ENCODE data around the gene ADGRL3.
"Not testable (repeated sequence)": the region's sequence is repeated elsewhere in the genome, so short reads cannot be mapped to it uniquely, and the experiment has no call there.

The ADGRL3 gene

DNA sequence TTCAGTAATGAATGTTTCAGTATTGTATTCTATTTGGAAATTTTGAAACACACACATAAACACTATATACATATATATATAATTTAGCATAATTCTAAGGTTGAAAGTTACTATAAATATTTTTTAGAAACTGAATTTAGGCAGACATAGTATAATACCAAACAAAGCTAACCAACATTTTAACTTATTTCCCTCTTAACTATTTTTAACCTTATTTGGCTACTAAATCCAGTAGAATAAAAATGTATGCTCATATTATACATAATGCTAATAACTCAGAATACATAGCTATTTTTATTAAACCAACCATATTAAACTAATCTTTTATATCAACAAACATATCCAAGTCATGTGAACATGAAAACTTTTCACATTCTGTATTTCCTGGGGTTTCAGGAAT is 563.6 kb downstream of the ADGRL3 start:
- DNase-seq, result no peak

DNA sequence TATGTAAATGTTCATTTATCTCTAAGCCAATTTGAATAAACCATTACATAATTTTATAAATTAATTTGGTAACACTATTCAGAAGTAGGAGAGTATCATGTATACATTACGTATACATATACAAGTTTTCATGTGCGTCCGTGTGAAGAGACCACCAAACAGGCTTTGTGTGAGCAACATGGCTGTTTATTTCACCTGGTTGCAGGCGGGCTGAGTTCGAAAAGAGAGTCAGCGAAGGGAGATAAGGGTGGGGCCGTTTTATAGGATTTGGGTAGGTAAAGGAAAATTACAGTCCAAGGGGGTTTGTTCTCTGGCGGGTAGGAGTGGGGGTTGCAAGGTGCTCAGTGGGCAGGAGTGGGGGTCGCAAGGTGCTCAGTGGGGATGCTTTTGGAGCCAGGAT is 564.0 kb downstream of the ADGRL3 start:
- not testable (repeated sequence) for DNase-seq

DNA sequence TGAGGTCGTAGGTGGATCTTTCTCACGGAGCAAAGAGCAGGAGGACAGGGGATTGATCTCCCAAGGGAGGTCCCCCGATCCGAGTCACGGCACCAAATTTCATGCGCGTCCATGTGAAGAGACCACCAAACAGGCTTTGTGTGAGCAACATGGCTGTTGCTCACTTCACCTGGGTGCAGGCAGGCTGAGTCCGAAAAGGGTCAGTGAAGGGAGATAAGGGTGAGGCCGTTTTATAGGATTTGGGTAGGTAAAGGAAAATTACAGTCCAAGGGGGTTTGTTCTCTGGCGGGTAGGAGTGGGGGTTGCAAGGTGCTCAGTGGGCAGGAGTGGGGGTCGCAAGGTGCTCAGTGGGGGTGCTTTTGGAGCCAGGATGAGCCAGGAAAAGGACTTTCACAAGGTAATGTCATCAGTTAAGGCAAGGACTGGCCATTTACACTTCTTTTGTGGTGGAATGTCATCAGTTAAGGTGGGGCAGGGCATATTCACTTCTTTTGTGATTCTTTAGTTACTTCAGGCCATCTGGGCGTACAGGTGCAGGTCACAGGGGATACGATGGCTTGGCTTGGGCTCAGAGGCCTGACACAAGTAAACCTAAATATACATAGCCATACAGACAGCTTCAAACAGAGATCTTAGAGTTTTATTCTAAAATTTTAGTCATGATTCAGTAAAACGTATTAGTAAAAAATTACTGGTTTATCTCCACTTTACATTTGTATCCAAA is 569.5 kb downstream of the ADGRL3 start:
- not testable (repeated sequence) for DNase-seq

DNA sequence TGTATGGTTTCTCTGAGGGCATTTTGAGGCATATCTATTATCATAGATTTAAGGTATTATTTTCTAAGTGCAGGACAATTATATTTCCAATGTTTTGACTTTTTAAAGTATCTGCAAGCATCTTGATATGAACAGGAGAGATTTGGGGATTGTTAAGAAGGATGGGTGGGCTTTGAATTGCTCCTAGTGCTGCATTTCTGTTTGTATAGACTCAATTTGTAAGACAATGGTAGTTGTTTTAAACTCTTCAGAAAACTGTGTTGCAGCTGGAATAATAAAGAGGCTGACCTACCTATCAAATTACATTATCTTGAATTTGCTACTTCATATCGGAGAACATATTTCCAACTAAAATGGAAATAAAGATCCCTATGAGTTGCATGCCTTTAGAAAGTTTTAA is 570.3 kb downstream of the ADGRL3 start:
- no peak for DNase-seq

DNA sequence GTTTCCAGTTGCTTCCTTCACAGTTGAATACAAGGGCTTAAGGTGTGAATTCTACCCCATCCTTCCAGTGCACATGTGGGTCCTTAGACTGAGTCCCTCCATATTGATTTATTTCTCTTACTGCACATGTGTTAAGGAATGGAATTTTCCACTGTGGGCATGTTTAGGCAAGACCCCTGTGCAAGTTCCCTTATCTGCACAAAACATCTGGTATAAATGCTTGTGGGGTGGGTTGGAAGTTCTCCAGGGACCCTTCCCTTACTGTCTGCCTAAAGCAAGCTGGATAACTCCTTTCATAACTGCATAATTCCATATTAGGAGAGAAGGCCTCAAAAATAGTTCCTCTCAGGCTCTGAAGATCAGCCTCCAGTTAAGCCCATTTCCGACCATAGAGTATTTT is 570.9 kb downstream of the ADGRL3 start:
- no peak for DNase-seq

DNA sequence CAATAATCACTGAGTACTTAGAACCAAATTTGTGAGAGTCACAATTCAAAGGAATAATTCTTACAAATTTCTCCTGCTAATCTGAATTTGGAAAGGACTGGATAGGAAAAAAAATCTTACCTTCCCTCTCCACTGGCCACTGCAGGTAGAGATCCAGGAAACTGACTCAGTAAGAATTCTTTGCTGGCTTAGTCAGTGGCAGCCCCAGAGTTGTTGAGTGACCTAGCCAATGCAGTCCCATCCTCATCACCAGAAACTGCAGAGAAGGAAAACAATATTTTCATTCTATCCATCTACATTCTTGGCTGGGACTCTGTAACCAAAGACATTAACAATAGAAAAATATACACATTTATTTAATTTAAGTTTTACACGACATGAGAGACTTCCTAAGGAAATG is 572.0 kb downstream of the ADGRL3 start:
- no peak for DNase-seq

DNA sequence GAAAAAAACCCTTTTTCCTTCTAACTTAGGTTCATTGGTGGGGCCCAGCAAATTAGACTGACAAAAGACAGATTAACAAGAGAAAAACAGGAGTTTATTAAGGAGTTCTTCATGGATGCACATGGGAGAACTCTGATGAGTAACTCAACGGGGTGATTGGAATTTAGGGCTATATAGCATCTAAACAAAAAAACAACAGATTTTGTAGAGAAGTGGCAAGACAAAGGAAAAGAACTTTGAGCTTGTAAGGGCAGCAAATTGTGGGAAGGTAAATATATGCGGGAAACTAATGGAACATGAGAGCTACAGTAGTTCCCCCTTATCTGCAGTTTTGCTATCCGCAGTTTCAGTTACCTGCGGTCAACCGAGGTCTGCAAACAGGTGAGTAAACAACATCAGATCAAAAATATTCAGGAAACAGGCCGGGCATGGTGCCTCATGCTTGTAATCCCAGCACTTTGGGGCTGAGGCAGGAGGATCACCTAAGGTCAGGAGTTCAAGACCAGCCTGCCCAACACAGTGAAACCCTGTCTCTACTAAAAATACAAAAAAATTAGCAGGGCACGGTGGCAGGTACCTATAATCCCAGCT is 573.6 kb downstream of the ADGRL3 start:
- DNase-seq, result no peak

DNA sequence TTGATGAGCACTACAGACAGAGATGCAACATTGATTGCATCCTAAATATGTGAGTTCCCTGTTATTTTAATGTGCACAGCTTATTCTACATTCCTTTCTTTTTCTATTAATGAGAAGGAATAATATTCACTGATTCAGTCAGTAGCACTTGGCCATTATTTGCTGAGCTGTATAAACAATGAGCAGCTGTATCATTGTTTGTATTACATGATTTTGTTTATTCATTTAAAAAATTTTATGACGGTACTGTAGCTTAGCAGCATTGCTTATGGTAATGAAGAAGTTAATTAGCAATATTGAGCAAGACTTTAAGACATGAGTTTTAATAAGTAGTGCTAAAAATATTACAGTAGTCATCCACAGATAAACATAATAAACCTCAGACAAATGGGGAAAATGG is 582.0 kb downstream of the ADGRL3 start:
- no peak for DNase-seq

DNA sequence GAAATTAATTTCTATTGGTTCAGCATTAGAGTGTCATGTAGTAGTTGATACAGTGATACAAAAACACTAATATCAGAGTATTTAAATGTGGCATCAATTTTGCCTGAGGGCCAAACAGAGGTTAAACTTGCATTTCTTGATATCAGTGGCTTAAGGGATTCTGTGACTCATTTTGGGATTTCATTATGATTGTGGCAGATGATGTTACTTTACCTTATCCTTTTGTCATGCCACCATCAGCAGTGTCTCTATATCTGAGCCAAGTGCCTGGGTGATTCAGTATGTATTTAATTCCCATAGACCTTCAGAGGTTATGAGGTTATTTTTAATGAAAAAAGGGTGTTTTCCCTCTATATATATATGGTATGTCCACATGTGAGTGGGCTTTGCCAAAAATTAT is 582.9 kb downstream of the ADGRL3 start:
- DNase-seq, result no peak

DNA sequence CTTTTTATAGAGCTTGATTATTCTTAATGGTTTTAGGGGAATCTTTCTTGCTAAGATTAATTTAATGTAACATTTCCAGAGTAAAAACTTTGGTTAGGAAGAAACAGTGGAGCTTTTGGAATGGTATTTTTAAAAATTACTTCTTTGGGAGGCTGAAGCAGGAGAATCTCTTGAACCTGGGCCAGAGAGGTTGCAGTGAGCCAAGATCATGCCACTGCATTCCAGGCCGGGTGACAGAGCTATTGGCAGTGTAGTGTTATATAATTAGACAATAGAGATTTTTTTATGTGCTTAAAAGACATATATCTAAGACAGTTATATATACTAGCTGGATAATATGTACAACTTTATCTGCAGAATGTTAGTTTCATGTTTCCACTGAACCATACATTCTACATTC is 585.6 kb downstream of the ADGRL3 start:
- DNase-seq, result no peak

DNA sequence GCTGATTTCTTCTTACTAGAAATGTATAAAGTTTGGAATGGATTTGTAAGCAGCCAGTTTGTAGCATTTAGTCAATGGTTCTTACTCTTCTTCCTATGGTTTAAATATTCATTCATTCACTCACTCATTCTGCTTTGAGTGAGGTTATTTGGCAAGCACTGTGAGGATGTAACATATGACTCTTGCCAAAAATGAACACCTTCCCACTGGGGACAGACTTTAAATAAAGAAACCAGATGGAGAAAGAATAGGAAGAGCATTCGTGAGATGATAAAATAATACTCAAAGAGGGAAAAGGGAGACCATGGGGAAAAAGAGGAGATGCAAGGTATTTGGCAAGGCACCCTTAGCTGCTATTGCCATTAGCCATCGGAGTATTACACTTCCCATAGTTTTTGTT is 586.1 kb downstream of the ADGRL3 start:
- DNase-seq, result no peak

DNA sequence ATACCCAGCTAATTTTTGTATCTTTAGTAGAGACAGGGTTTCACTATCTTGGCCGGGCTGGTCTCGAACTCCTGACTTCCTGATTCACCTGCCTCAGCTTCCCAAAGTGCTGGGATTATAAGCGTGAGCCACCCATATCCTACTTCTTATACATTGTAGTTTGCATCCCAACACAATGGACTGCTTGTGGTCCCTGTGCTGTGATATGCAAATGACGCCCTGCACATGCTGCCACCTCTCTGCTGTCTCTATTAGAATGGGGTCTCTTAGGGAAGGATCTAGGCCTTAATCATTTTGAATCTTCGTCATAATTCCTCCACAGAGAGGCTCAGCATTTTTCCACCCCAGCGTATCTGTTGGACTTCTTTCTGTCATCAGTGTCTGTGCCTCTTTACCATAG is 595.9 kb downstream of the ADGRL3 start:
- DNase-seq, result no peak

DNA sequence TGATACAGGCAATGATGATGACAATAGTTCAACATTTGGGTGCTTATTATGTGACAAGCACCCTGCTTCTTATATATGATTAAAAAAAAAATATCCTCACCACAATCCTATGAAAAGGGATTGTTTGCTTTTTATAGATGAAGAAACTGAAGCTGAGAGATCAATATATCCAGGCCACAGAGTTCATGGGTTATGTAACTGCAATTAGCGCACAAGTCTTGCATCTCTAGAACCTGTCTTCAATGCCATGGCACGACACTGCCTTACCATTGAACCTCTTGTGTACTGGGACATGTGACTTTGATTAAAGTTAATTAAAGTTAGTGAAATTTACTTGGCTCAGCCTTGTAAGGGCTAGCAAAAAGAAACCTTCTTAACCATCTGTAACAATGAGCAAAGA is 599.7 kb downstream of the ADGRL3 start:
- DNase-seq, result no peak

DNA sequence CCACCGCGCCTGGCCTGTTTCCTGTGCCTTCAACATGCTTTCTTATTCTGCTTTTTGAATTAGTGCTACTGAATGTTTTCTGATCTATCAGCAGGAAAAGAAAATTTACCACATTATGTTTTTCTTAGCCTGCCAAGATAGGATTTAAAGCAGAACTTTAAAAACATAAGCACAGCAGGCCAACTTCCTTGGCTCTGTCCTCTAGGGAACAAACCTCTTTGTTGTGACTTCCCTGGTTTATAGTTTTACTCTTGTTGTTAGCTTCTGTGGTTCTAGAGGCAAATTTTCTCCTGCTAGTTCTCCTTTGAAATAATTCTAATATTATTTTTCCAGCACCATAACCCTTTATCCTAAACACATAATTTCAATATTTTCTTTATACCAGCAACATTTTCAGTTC is 605.1 kb downstream of the ADGRL3 start:
- DNase-seq, result no peak

DNA sequence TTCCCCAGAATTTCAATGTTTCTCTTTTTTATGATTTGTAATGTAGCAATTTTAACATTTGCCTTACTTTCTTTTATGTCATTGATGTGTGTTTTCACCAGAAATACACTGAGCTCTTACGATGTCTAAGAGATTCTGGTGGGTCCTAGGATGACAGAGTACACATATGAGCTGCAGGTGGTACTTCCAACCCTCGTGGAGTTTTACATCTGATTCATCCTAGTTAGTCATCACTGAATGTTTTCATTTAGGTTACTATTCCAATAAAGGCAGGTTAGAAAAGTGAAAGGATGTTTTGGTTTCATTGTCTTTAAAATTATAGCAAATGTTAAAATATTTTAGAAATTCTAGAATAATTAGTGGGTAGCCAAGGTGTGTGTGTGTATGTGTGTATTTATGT is 605.9 kb downstream of the ADGRL3 start:
- DNase-seq, result no peak

DNA sequence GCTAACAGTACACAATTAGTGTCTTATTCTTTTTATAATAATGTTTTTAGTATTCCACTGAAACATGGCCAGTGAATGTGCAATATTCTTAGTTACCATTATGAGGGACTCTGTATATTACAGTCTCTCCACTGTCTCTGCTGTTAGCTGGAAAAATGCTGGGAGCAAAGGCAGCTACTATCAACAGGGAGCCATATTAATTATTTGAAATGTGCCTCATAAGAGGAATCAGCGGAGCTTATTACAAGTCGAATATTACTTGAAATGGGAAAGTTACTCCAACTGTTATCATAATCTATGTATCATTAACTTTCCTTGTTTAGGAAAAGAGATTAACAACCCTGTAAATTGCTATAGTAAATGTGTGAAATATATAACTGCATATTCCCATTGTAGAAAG is 612.0 kb downstream of the ADGRL3 start:
- no peak for DNase-seq

DNA sequence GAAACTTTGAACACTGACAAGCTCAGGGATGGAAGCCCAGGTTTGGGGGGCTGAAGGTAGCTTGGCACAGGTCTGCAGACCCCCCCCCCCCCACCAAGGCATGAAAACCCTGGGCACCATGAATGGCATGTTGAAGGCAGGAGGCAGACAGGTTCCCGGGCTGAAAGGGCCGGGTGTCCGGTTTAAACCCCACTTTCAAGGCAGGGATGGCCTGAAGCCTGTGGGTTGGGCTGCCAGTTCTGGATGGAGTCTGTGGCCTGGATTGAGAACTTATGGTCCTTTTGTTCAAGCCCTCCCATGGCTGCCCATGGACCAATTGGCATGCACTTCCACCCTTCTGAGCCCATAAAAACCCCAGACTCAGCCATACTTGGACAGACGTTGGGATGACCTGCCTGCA is 616.9 kb downstream of the ADGRL3 start:
- DNase-seq, result no peak

DNA sequence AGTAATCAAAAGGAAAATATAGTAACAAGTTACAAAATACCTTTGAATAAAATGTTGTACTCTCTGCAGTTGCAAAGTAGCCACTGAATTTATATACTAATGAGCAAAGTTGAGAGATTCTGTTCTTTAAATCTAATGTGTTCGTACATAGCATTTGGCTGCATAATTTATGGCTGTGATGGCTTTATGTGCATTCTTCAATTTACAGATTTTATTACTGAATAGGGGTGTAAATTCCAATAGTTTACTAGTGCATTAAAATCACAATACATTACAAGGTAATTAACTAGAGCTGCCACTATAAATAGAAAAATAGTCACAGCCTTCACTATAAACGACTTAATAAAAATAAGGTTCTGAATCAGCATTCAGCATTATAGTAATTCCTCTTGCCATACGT is 620.0 kb downstream of the ADGRL3 start:
- DNase-seq, result no peak

DNA sequence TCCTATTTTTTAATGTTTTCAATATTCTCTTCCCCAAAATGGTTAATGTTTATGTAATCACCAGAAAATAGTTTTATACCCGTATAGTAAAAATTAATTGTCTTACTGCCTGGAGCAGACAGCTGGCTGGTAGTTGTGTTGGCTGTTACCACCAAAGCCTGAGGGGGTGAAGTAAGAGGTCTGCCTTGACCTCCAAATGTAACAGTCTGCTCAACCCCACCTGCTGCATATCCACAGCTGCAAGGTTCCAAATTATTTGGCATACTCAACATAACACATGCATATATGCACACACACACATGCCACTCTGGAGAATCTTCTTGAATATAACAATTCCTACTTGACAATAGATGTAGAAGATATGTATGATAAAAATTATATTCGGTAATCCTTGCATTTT is 624.3 kb downstream of the ADGRL3 start:
- peak in 1 of 2 experiments; percentile 32 for DNase-seq

DNA sequence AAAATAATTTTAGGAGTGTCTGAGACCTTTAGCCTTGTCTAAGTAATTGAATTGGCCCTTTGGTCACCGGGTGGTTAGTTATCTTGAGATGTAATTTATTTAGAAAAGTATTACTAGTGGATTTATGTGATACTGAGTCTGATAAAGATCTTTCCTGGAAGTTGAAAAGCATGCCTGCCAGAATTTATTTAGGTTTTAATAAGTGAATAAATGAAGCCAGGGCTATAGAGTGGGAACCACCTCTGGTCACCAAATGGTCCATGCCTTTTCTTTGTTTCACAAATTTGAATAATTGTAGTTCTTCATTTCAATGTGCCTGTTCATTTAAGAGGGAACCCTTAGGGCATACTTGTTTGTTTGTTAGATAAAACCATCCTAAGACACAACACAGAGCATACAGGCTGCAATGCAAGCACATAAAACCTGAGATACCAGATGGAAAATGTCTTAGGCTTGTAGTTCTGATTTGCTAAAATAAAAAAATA is 627.8 kb downstream of the ADGRL3 start:
- no peak for DNase-seq

DNA sequence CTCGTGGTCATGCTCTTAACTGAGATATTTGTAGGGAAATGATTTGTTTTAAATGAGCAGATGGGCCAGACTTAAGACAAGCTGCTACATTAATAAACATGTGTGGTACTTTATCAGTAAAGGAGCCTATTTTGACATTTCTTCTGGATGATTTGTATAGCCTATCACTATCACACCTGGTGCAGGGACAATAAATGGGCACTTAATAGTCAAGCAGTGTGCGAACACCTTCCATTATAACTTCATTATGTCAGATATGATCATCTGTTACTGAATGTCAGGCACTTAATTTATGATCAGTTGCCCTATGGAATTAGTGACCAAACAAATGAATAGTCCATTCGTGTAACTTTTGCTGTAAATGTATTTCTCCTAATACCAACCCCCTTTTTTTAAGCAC is 628.8 kb downstream of the ADGRL3 start:
- peak; percentile 78 to 95 for DNase-seq

DNA sequence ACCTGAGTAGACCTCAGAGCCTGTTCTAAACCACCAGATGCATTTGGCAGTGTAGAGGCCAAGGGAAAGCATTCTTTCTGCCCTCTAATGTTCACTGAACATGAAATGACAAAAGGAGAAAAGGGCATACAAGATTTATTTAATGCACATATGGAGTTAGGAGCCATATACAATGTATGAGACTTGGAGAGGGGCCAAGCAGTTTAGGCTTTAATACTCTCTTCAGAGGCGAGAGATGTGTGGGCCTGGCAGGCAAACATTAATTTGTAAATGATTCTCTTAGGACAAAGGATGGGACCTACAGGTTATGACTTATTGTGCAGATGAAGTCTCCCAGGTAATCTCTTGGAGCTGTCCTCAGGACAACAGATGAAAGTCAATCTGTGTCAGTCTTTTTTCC is 631.9 kb downstream of the ADGRL3 start:
- peak; percentile 38 to 57 for DNase-seq

DNA sequence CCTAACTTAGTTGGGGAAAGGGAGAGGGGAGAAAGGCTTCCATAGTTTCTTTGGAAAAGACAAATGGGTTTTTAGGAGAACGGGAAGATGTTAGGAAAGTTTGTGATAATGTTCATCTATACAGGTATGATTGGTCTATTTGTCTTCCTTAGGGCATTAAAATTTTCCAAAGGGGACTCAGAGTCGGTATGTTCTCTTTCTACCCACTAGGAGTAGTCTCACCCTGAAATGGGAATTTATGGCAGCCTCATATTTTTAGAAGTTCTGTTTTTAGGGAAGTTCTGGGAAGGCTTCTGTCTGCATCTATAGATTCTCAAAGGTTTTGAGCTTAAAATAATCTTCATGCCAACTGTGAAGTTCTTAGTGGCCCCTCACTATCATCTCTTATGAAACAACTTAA is 637.3 kb downstream of the ADGRL3 start:
- no peak for DNase-seq

DNA sequence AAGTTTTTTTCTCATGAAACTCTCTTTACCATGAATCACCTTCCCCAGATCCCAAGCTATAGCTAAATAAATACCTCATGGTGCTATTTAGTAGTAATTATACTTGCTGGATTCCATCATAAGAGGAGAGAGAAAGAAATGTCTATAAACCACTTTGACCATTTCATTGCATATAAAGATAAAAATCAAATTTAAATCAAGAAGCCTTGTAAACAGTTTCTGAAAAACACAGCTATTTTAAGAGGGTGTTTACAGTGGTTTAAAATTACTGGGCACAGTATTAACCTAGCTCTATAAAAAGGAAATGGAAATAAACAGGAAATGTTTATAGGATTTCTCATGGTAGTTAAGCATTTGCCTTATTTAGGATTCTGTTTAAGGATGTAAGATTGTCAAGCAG is 637.9 kb downstream of the ADGRL3 start:
- DNase-seq, result no peak

DNA sequence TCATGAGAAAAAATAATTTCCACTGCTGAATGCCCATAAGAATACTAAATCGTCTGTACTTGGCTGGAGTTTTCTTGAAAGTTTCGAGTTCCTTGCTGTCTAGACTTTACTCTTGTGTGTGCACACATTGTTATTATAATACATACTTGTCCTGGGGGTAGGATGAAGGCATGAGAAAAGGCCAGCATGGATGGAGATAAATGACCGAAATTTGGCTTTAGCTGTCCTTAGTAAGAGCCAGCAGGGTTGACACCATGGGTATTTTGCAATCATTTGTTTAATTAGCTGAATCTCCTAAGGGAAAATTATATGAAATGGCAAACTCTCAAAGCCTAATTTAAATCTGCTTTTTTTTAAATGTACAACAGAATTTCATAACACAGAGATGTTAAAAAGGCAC is 641.6 kb downstream of the ADGRL3 start:
- DNase-seq, result no peak
